DND-41 (cell line): ENCODE data around the gene NDRG3.

Experiments used
- ATAC-seq: fragments of 200-7000 bp; cut with Tn5 transposase; 3 replicates; pipeline ENCODE4 v1.9.1; 2021; ENCODE audit warnings: low read depth; ENCODE audit not compliant: insufficient read depth
- DNase-seq: peaks from one replicate; pipeline ENCODE4 v3.0.0-alpha.2; 2020
- H2AFZ ChIP-seq: 2 replicates; pipeline ENCODE4 v1.6.0; 2012; ENCODE audit warnings: low read depth, low read length
- H3K27ac ChIP-seq: 2 replicates; pipeline ENCODE4 v1.5.1; 2012; ENCODE audit warnings: low read length, inconsistent platforms
- H3K27me3 ChIP-seq: fragments of 200-600 bp; sonication (generic); 2 replicates; pipeline ENCODE4 v1.6.0; 2012; ENCODE audit warnings: low read length, mild to moderate bottlenecking, inconsistent platforms; ENCODE audit not compliant: insufficient read depth, poor library complexity
- H3K36me3 ChIP-seq: 2 replicates; pipeline ENCODE4 v1.5.1; 2012; ENCODE audit warnings: low read length, inconsistent platforms; ENCODE audit not compliant: insufficient read depth
- H3K4me1 ChIP-seq: 2 replicates; pipeline ENCODE4 v1.5.1; 2012; ENCODE audit warnings: mild to moderate bottlenecking, low read length; ENCODE audit not compliant: insufficient read depth
- H3K4me2 ChIP-seq: 2 replicates; pipeline ENCODE4 v1.6.0; 2012; ENCODE audit warnings: mild to moderate bottlenecking, moderate library complexity, low read length, inconsistent platforms; ENCODE audit not compliant: insufficient read depth
- H3K4me3 ChIP-seq, 2 experiments: fragments of 200-600 bp in 1 of 2; shearing (Covaris generic) in 1 of 2; 2 replicates each; pipeline ENCODE4 v1.5.1; 2012 to 2016; ENCODE audit warnings: inconsistent platforms in 2 of 2, low read length in 2 of 2, mild to moderate bottlenecking in 2 of 2, low read depth in 1 of 2, moderate library complexity in 1 of 2
- H3K79me2 ChIP-seq: 2 replicates; pipeline ENCODE4 v1.6.0; 2012; ENCODE audit warnings: low read length, inconsistent platforms; ENCODE audit not compliant: insufficient read depth
- H3K9ac ChIP-seq: 2 replicates; pipeline ENCODE4 v1.6.0; 2012; ENCODE audit warnings: low read depth, mild to moderate bottlenecking, inconsistent platforms, low read length, moderate library complexity
- H3K9me3 ChIP-seq: 2 replicates; pipeline ENCODE4 v1.5.1; 2012; ENCODE audit warnings: low read length, moderate library complexity, mild to moderate bottlenecking, inconsistent platforms; ENCODE audit not compliant: insufficient read depth, severe bottlenecking
- H4K20me1 ChIP-seq: 2 replicates; pipeline ENCODE4 v1.6.0; 2012; ENCODE audit warnings: low read length; ENCODE audit not compliant: insufficient read depth
- CTCF ChIP-seq: IDR thresholded peaks from 2 replicates; pipeline ENCODE4 v1.5.1; 2012; ENCODE audit warnings: borderline replicate concordance, low read length, moderate library complexity, mild to moderate bottlenecking; ENCODE audit not compliant: poor library complexity, severe bottlenecking; ENCODE audit errors: extremely low read depth
- EZH2 ChIP-seq: IDR thresholded peaks from 3 replicates; pipeline ENCODE4 v1.6.1; 2012; ENCODE audit warnings: borderline replicate concordance, low read depth, mild to moderate bottlenecking, moderate library complexity, low read length, inconsistent platforms; ENCODE audit not compliant: severe bottlenecking

Gene NDRG3

DNA sequence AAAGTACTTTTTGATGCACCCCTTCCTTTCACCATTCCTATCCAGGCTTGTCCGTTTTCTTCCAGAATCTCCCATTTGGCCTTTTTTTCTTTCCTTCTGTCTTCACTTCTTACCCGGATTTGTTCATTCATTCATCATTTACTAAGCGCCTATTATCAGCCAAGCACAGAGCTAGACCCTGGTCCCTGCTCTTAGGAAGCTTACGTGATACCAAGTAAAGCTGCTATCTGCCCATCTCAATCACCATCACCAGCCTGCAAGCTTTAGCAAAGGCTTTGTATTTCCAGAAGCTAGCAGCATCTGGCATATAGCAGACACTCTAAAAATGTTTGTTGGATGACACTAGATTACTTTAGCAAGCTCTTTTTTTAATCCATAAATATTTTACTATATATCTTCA lies 4.8 kb downstream of the NDRG3 start:
- DNase-seq (no peak), ATAC-seq (no peak)
- H3K9me3 ChIP-seq = no peaks in the 10 kb centered on the region
- no peak overlapping the region for H3K4me3 ChIP-seq
- H2AFZ ChIP-seq = no peak overlapping the region
- H3K4me1 ChIP-seq = peaks cover 17% of the 10 kb centered on the region
- 0 out of 2 replicates have a peak, but pooled peaks cover 2% of the 10 kb centered on the region for H4K20me1 ChIP-seq
- peaks cover 47% of the 10 kb centered on the region for H3K79me2 ChIP-seq
- H3K9ac ChIP-seq = no peak overlapping the region
- H3K27me3 ChIP-seq = no peaks in the 10 kb centered on the region
- no peak for TF ChIP-seq CTCF
- TF ChIP-seq EZH2 = no peak
- H3K36me3 ChIP-seq = no peaks in the 10 kb centered on the region
- H3K4me2 ChIP-seq = no peak overlapping the region
- H3K27ac ChIP-seq = no peak overlapping the region

GRCh38 chr20:36737183-36737499 lies 8.7 kb downstream of the NDRG3 start:
- no peaks in the 10 kb centered on the region for H3K9me3 ChIP-seq
- no peak overlapping the region for H2AFZ ChIP-seq
- no peak for DNase-seq
- H3K4me1 ChIP-seq = peaks cover 23% of the 10 kb centered on the region
- H3K27ac ChIP-seq = no peak overlapping the region
- no peaks in the 10 kb centered on the region for H3K27me3 ChIP-seq
- H3K36me3 ChIP-seq = no peaks in the 10 kb centered on the region
- H3K9ac ChIP-seq = no peak overlapping the region
- 0 out of 2 replicates have a peak, but pooled peaks cover 2% of the 10 kb centered on the region for H4K20me1 ChIP-seq
- TF ChIP-seq CTCF (no peak), EZH2 (no peak)
- H3K4me3 ChIP-seq = no peak overlapping the region
- H3K4me2 ChIP-seq = no peak overlapping the region
- ATAC-seq = no peak
- peaks cover 60% of the 10 kb centered on the region for H3K79me2 ChIP-seq

DNA sequence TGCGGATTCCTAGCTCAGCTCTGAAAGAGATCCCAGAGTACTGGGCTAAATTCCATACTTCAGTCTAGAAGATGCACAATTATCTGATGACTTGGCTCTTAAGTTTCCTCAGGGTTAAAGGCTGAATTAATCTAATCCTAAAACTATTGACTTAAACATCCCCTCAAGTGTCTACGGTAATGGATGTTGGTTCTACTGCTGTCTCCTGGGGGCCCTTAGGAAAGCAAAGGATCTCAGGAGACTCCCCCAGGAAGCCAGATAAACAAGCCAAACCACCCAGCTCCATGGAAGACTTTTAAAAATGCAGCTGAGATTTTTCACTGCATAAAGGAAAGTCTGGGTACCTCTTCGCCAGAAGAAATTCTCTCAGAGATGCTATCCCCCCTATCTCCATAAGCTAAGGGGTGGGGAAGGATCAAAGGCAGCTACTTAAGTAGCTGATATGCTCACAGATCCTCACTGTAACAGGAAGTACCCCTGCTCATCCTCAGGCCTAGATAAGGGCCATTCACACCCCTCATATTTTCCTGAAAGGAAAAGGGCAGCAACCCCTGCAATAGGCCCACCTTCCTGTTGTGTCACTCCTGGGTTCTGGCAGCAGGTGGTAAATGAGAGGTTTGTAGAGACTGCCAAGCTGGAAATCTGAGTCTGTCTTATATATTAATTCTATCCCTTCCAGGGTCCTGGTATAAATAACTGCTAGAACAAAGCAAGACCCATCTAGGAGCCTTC lies 9.3 kb downstream of the NDRG3 start:
- H3K4me2 ChIP-seq = no peak overlapping the region
- H3K9me3 ChIP-seq = no peaks in the 10 kb centered on the region
- TF ChIP-seq EZH2 = no peak
- no peak for TF ChIP-seq CTCF
- no peaks in the 10 kb centered on the region for H3K27me3 ChIP-seq
- no peak overlapping the region for H3K9ac ChIP-seq
- peaks cover 23% of the 10 kb centered on the region for H3K4me1 ChIP-seq
- no peak overlapping the region for H3K4me3 ChIP-seq
- ATAC-seq (no peak), DNase-seq (no peak)
- H3K27ac ChIP-seq = no peak overlapping the region
- H2AFZ ChIP-seq = no peak overlapping the region
- no peaks in the 10 kb centered on the region for H3K36me3 ChIP-seq
- peaks cover 58% of the 10 kb centered on the region for H3K79me2 ChIP-seq
- 0 out of 2 replicates have a peak, but pooled peaks cover 2% of the 10 kb centered on the region for H4K20me1 ChIP-seq
